Body of pancreas (tissue), 4 donors: ENCODE results near the gene GRIN2C.

ENCODE experiments used
- POLR2A ChIP-seq, 3 donors: fragments of 450-650 bp; IDR thresholded peaks; one replicate each; pipeline ENCODE4 v1.6.1; 2016; ENCODE audit warnings: antibody characterized with exemption in 3 of 3, mild to moderate bottlenecking in 2 of 3
- TF ChIP-seq, protein P1 (sequence below), 7 experiments: fragments of 450-650 bp in 4 of 7; fragments of 200-600 bp in 3 of 7; sonication (generic) in 3 of 7; IDR thresholded peaks; one replicate each; pipeline ENCODE4 v1.5.1; 2016 to 2019; ENCODE audit warnings: antibody characterized with exemption in 7 of 7

DNA sequence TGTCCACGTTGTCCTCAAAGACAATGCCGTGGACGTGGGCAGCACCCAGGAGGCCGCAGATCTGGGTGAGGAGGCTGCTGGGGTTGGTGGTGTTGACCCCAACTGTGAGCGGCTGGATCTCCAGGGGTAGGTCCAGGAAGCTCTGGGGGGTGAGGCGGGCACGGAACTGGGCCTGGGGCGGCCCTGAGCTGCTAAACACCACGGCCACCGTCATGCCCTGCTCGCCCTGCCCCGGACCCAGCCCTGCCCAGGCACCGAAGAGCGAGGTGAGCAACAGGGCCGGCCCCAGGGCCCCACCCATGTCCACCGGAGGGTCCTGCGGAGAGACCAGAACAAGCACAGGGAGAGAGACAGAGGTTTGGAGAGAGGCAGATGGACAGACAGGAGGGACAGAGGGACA, 4.9 kb downstream of the GRIN2C start:
- TF ChIP-seq, protein P1, sequence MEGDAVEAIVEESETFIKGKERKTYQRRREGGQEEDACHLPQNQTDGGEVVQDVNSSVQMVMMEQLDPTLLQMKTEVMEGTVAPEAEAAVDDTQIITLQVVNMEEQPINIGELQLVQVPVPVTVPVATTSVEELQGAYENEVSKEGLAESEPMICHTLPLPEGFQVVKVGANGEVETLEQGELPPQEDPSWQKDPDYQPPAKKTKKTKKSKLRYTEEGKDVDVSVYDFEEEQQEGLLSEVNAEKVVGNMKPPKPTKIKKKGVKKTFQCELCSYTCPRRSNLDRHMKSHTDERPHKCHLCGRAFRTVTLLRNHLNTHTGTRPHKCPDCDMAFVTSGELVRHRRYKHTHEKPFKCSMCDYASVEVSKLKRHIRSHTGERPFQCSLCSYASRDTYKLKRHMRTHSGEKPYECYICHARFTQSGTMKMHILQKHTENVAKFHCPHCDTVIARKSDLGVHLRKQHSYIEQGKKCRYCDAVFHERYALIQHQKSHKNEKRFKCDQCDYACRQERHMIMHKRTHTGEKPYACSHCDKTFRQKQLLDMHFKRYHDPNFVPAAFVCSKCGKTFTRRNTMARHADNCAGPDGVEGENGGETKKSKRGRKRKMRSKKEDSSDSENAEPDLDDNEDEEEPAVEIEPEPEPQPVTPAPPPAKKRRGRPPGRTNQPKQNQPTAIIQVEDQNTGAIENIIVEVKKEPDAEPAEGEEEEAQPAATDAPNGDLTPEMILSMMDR (IDR thresholded peaks at IDR 0.05), result no peak
- TF ChIP-seq POLR2A (IDR thresholded peaks at IDR 0.05), result no peak
